Measurements from ENCODE around the gene TMEM87B.

The TMEM87B gene

DNA sequence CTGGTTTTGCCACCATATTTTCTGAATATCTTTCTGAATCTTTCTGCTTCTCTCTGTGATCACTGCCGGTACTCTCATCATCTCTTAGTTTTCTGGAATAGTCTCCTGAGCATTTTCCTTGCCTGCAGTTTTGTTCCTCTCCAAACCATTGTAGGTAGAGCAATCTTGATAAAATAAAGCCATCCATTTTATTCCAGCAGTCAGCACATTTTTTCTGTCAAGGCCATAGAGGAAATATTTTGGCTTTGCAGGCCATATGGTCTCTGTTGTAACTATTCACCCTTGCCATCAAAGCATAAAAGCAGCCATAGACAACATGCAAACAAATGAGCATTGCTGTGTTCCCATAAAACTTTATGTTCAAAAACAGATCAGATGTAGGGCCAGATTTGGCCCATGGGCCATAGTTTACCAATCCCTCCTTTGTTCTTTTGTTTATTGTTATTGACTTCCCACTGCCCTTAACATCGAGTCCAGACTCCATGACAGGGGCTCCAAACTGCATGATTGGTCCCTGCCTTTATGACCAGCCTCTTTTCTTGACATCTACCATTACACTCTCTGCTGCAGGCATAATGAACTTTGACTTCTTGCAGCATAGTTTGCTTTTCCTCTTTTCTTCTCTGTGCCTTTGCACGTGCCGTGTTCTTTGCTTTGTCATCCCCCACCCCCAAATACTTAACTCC is 29.8 kb downstream of the TMEM87B start:
- H3K4me3 ChIP-seq (ENCODE audit: low read length), result no peak overlapping the region
- TF ChIP-seq, protein P1, sequence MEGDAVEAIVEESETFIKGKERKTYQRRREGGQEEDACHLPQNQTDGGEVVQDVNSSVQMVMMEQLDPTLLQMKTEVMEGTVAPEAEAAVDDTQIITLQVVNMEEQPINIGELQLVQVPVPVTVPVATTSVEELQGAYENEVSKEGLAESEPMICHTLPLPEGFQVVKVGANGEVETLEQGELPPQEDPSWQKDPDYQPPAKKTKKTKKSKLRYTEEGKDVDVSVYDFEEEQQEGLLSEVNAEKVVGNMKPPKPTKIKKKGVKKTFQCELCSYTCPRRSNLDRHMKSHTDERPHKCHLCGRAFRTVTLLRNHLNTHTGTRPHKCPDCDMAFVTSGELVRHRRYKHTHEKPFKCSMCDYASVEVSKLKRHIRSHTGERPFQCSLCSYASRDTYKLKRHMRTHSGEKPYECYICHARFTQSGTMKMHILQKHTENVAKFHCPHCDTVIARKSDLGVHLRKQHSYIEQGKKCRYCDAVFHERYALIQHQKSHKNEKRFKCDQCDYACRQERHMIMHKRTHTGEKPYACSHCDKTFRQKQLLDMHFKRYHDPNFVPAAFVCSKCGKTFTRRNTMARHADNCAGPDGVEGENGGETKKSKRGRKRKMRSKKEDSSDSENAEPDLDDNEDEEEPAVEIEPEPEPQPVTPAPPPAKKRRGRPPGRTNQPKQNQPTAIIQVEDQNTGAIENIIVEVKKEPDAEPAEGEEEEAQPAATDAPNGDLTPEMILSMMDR (conservative IDR thresholded peaks at IDR 0.05; ENCODE audit: low read length), result no peak
- DNase-seq (ENCODE audit: low read depth), result no peak

DNA sequence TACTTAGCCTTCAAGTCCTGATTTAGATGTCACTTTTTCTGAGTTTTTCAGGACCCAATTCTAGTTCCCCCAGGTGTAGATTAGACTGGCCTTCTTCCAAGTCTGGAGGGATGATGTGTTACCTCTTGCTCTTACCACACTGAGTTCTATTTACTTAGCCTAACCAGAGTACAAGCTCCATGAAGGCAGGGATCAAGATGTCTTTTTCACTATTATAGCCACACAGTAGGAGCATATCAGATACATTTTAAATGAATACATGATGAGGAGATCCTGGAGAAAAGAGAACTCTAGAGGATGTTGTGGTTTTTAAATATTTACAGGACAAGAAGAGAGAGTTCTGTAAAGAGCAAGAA is 30.3 kb downstream of the TMEM87B start:
- DNase-seq (ENCODE audit: low read depth), result no peak
- TF ChIP-seq, protein P1 (conservative IDR thresholded peaks at IDR 0.05; ENCODE audit: low read length), result no peak

DNA sequence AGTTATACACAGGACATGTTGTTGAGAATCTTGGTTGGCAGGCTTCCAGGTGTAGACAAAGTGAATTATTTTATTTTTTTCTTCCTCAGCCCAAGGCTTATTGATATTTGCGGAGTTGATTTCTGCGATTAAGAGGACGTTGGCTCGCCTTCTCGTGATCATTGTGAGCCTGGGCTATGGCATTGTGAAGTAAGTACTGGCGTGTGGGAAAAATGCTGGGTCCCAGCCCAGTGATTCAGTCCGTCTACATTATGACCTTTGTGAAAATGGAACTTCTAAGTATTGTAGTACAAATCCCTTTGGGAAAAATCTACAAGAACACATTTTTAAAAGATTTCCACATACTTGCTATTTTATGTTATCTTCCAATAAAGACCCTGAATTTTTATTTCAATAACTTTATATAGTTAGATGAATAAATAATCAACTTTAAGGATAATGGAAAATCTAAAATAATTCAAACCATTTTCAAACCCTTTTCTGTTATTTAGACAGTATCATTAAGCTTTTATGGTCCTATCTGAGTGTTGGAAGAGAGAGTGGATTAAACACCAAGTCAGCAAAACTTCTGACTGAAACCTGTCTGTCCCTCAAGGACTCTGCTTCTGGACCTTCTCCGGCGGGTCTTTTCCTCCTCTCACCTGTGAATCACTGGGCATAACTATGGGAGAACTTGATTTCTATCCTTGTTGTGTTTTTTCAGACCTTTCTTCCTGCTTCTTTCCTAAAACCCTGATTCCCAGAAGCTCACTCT is 31.0 kb downstream of the TMEM87B start:
- TF ChIP-seq, protein P1 (conservative IDR thresholded peaks at IDR 0.05; ENCODE audit: low read length), result no peak
- DNase-seq (ENCODE audit: low read depth), result no peak
- no peak overlapping the region for H3K4me3 ChIP-seq (ENCODE audit: low read length)

More for the DNA sequence above, 30.3 kb downstream of the TMEM87B start:
- no peak overlapping the region for H3K4me3 ChIP-seq (ENCODE audit: low read length)

DNA sequence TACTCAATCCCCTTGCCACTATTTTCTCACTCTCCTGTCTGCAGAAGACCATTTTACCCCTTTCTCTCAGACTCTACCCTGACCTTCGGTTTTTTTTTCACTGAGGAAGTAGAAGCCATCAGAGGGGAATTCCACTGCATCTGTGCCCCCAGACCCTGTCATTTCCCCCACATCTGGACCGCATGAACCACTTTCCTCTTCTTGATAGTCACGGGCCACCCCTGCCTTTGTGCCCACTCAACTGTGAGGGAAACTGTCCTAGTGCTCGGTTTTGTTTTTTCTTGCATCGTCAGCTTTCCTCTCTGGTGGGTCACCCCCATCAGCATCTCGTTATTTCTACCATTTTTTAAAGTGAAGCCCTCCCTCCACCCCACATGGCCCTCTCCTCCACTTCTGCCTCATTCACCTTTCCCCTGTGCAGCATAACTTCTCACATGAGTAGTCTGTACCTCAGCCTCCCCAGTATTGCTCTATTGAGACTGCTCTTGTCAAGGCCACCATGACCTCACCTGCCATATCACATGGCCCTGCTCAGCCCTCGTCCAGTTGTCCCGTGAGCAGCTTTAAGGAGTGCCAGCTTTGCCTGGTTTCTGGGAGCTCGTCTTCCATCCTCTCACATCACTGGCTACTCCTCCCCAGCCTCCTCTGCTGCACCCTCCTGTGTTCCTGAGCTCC is 32.4 kb downstream of the TMEM87B start:
- no peak overlapping the region for H3K4me3 ChIP-seq (ENCODE audit: low read length)
- no peak for DNase-seq (ENCODE audit: low read depth)
- TF ChIP-seq, protein P1 (conservative IDR thresholded peaks at IDR 0.05; ENCODE audit: low read length), result no peak

DNA sequence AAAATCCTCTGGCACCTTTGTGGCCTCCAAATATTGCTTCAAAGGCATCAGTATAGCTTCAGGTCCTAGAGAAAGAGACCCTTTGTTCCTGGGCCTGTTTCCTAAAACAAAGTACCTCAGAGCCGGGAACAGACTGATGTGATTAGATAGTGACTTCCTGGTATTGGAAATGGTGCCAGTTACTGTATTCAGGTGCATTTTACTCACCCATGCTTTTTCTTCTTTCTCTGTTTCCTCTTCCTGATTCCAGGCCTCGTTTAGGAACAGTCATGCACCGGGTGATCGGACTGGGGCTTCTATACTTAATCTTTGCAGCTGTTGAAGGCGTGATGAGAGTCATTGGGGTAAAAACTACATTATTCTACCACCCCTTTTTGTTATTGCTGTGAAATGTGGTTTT is 34.3 kb downstream of the TMEM87B start:
- TF ChIP-seq, protein P1 (conservative IDR thresholded peaks at IDR 0.05; ENCODE audit: low read length), result no peak
- DNase-seq (ENCODE audit: low read depth), result no peak
- H3K4me3 ChIP-seq (ENCODE audit: low read length), result no peak overlapping the region

DNA sequence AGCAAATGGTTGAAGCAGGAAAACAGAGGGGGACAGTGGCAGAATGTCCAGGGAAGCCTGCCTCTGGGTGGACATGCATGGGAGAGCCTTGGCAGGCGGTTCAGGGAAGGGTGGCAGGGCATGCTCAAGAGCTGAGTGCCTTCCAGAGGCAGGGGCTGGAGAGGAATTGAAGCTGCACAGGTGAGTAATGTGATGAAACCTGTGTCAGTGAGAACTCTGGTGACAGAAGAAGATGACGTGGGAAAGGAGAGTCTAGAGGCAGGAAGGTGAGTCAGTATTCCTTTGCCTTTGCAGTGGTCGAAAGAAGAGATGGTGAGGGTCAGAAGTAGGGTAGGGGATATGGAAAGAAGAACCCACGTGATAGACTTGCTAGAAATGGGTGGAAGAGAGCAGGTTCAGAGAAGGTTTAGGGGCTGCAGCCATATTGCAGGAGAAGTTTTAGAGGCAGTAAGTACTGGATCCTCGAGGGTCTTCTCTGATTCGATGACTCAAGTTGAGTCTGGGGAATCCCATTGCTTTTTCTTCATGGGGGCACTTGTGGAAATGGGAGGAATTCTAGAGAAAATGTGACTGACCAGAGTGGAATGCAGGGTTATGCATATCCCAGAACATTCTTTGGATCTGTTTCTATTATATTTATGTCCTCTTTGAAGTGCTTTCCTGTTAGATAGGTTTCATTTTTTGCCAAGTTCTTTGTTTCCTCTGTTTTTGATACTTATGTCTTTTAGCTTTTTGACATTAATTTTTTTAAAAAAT is 37.4 kb downstream of the TMEM87B start:
- DNase-seq (ENCODE audit: low read depth), result peak; percentile 71
- TF ChIP-seq, protein P1 (conservative IDR thresholded peaks at IDR 0.05; ENCODE audit: low read length), result no peak
- no peak overlapping the region for H3K4me3 ChIP-seq (ENCODE audit: low read length)
